ENCODE results near the gene CAMTA1. TPM values are rescaled to one million over a fixed set of nuclear protein-coding genes. Genes with fewer than 3 reads are reported as not detected.

Gene CAMTA1
- total RNA-seq, 4 donors from 2014 or later = 86.3 to 170 (median 132) TPM

- no peak for ATAC-seq
- Histone ChIP-seq H3K4me1 (no peaks in the 10 kb centered on the region), H3K27ac (no peak overlapping the region), H3K4me3 (no peak overlapping the region), H3K36me3 (no peaks in the 10 kb centered on the region), H3K9me3 (no peaks in the 10 kb centered on the region), H3K27me3 (peaks cover 28% of the 10 kb centered on the region)
- WGBS, 2 donors (ENCODE audit: low coverage in 1 of 2) = 62 to 69% methylated on average over 7 of the region's 7 CpGs
- no peak for TF ChIP-seq EP300 (IDR thresholded peaks at IDR 0.05)
- no peak for TF ChIP-seq POLR2A (IDR thresholded peaks at IDR 0.05)
- TF ChIP-seq POLR2AphosphoS5 (IDR thresholded peaks at IDR 0.05) = no peak
- no peak for TF ChIP-seq CTCF (IDR thresholded peaks at IDR 0.05)
Measured at GRCh38 chr1:7196036-7196911, 411.0 kb downstream of the CAMTA1 start.

- TF ChIP-seq CTCF (IDR thresholded peaks at IDR 0.05) (no peak), POLR2A (IDR thresholded peaks at IDR 0.05) (no peak), POLR2AphosphoS5 (IDR thresholded peaks at IDR 0.05) (no peak), EP300 (IDR thresholded peaks at IDR 0.05) (no peak)
- WGBS, 2 donors (ENCODE audit: low coverage in 1 of 2) = 97 to 100% methylated on average over 4 of the region's 5 CpGs
- Histone ChIP-seq H3K27me3 (peaks cover 31% of the 10 kb centered on the region), H3K36me3 (no peaks in the 10 kb centered on the region), H3K27ac (no peak overlapping the region), H3K4me1 (no peaks in the 10 kb centered on the region), H3K9me3 (no peaks in the 10 kb centered on the region), H3K4me3 (no peak overlapping the region)
- ATAC-seq = no peak
Measured at GRCh38 chr1:7198664-7199063, 413.4 kb downstream of the CAMTA1 start.

- H3K36me3 ChIP-seq = no peaks in the 10 kb centered on the region
- H3K27me3 ChIP-seq = peaks cover 31% of the 10 kb centered on the region
- no peak overlapping the region for H3K4me3 ChIP-seq
- TF ChIP-seq EP300 (IDR thresholded peaks at IDR 0.05) (no peak), CTCF (IDR thresholded peaks at IDR 0.05) (no peak), POLR2A (IDR thresholded peaks at IDR 0.05) (no peak), POLR2AphosphoS5 (IDR thresholded peaks at IDR 0.05) (no peak)
- H3K27ac ChIP-seq = no peak overlapping the region
- ATAC-seq = no peak
- H3K4me1 ChIP-seq = no peaks in the 10 kb centered on the region
- 42% methylated on average over 7 of the region's 27 CpGs; no CpG with 5 or more reads in 1 of the 2 donors for WGBS, 2 donors (ENCODE audit: low coverage in 1 of 2)
- no peaks in the 10 kb centered on the region for H3K9me3 ChIP-seq
Measured at GRCh38 chr1:7199077-7199779, 414.0 kb downstream of the CAMTA1 start.

GRCh38 chr1:7207875-7208646 is 422.8 kb downstream of the CAMTA1 start:
- H3K9me3 ChIP-seq = no peaks in the 10 kb centered on the region
- ATAC-seq = no peak
- no peaks in the 10 kb centered on the region for H3K36me3 ChIP-seq
- H3K27ac ChIP-seq = no peak overlapping the region
- TF ChIP-seq EP300 (IDR thresholded peaks at IDR 0.05) (no peak), CTCF (IDR thresholded peaks at IDR 0.05) (peak in 2 of 4 experiments; percentile 5 to 45)
- peaks cover 40% of the 10 kb centered on the region for H3K27me3 ChIP-seq
- no peak overlapping the region for H3K4me3 ChIP-seq
- H3K4me1 ChIP-seq = no peaks in the 10 kb centered on the region
- 17 to 40% methylated on average over 3 to 5 of the region's 6 CpGs for WGBS, 2 donors (ENCODE audit: low coverage in 1 of 2)
